ENCODE results near the gene G6PC1.

DNA sequence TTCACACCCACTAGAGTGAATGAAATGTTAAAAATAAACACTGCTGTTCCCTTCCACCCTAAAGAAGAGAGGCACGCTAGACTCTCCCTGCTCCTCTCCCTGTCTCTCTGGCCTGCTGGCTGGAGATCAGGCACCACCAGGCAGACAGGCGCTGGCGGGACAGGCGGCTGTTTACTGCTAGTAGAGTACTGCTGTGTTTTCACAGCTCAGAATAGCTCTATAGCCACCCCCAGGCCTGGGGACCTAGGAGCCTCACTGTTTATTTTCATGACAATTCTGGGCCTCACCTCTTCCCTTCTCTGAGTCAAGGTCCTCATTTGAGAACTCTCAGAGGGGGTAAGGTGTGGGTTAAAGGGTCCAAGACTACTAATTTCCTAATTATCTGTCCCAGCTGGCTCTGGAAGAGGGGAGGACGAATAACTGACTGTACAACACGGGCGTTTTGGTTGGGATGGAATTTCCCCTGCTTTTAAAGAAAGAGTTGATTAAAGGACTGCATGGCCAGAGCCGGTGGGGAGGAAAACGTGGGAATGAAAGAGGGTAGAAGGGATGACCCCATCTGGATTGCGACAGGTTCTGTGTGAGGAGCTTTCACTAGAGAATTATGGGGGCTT is 9.0 kb upstream of the G6PC1 start:
- TF ChIP-seq, protein P1, sequence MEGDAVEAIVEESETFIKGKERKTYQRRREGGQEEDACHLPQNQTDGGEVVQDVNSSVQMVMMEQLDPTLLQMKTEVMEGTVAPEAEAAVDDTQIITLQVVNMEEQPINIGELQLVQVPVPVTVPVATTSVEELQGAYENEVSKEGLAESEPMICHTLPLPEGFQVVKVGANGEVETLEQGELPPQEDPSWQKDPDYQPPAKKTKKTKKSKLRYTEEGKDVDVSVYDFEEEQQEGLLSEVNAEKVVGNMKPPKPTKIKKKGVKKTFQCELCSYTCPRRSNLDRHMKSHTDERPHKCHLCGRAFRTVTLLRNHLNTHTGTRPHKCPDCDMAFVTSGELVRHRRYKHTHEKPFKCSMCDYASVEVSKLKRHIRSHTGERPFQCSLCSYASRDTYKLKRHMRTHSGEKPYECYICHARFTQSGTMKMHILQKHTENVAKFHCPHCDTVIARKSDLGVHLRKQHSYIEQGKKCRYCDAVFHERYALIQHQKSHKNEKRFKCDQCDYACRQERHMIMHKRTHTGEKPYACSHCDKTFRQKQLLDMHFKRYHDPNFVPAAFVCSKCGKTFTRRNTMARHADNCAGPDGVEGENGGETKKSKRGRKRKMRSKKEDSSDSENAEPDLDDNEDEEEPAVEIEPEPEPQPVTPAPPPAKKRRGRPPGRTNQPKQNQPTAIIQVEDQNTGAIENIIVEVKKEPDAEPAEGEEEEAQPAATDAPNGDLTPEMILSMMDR (conservative IDR thresholded peaks at IDR 0.05) = no peak
- TF ChIP-seq EZH2 (IDR thresholded peaks at IDR 0.05; ENCODE audit: low read depth) = no peak

All from PC-9 (cell line).